K562 (cell line): ENCODE results near the gene ZNF346. TPM values are rescaled to one million over a fixed set of nuclear protein-coding genes. Genes with fewer than 3 reads are reported as not detected.
"Not testable (repeated sequence)": the region's sequence is repeated elsewhere in the genome, so short reads cannot be mapped to it uniquely, and the experiment has no call there.

ENCODE experiments used
- ATAC-seq: fragments of 200-7000 bp; cut with Tn5 transposase; 3 replicates; pipeline ENCODE4 v1.9.1; 2020; ENCODE audit warnings: moderate library complexity
- BruUV-seq: library from RNA; stranded (reverse); fragments of 400-500 nt; replicated peaks from 2 replicates; lab custom pipeline; 2021; lab: Mats Ljungman, UMichigan
- CTCF ChIA-PET: fragments of 300-600 bp; formaldehyde crosslinking; extraction: SDS; loops from one replicate; lab custom pipeline; 2021; ENCODE audit warnings: low intra/inter-chr PET ratio; lab: Yijun Ruan, JAX
- POLR2A ChIA-PET: fragments of 300-600, 350-650 bp; sonication (Branson Sonifier 250); formaldehyde crosslinking; extraction: SDS; loops from one replicate; lab custom pipeline; 2021; ENCODE audit warnings: antibody characterized with exemption, inconsistent platforms; lab: Yijun Ruan, JAX
- DNase-seq, 4 experiments: peaks; one replicate each; pipeline versions ENCODE4 v3.0.0 to v3.0.0-alpha.2; 2011 to 2018; ENCODE audit warnings: low spot score in 3 of 4, mixed read lengths in 3 of 4; ENCODE audit errors: extremely low read depth in 1 of 4
- FAIRE-seq: peaks from 2 replicates; lab custom pipeline; 2011; peaks lifted over from hg19 to GRCh38; lab: Jason Lieb, UNC
- H2AFZ ChIP-seq: 2 replicates; pipeline ENCODE4 v1.6.0; 2011; ENCODE audit warnings: low read depth, low read length, control low read depth, inconsistent platforms
- H3K27ac ChIP-seq: fragments of 200-600 bp; 3 replicates; pipeline ENCODE4 v1.8.0; 2011; ENCODE audit warnings: low read depth, mild to moderate bottlenecking, control low read depth, inconsistent platforms, low read length, moderate library complexity, mixed read lengths; ENCODE audit errors: extremely low read depth
- H3K27me3 ChIP-seq, 2 experiments: fragments of 300-600 bp in 1 of 2; 2 replicates in 1 of 2; 3 replicates in 1 of 2; pipeline versions ENCODE4 v1.6.0 to v1.8.0; 2011; ENCODE audit warnings: inconsistent platforms in 2 of 2, low read length in 2 of 2, mild to moderate bottlenecking in 1 of 2, mixed read lengths in 1 of 2, moderate library complexity in 1 of 2; ENCODE audit not compliant: control insufficient read depth in 2 of 2, insufficient read depth in 2 of 2
- H3K36me3 ChIP-seq: fragments of 300-600 bp; 3 replicates; pipeline ENCODE4 v1.8.0; 2011; ENCODE audit warnings: mild to moderate bottlenecking, low read length, inconsistent platforms; ENCODE audit not compliant: control insufficient read depth, insufficient read depth
- H3K4me1 ChIP-seq, 2 experiments: fragments of 200-600 bp in 1 of 2; replicated peaks in 1 of 2; 2 replicates in 1 of 2; 3 replicates in 1 of 2; pipeline versions ENCODE4 v1.5.1 to v1.8.0; 2011; ENCODE audit warnings: inconsistent platforms in 2 of 2, low read length in 2 of 2, mild to moderate bottlenecking in 1 of 2, mixed read lengths in 1 of 2, moderate library complexity in 1 of 2; ENCODE audit not compliant: control insufficient read depth in 2 of 2, insufficient read depth in 2 of 2
- H3K4me2 ChIP-seq: 2 replicates; pipeline ENCODE4 v1.6.1; 2011; ENCODE audit warnings: low read length, control low read depth, inconsistent platforms, mixed read lengths; ENCODE audit not compliant: insufficient read depth
- H3K4me3 ChIP-seq: fragments of 200-600 bp; sonication (generic), shearing (Covaris generic); 2 replicates; pipeline ENCODE4 v1.5.1; 2016; ENCODE audit warnings: control low read depth, inconsistent platforms
- H3K79me2 ChIP-seq: fragments of 200-600 bp; 3 replicates; pipeline ENCODE4 v1.8.0; 2011; ENCODE audit warnings: low read length, inconsistent platforms; ENCODE audit not compliant: control insufficient read depth, insufficient read depth
- H3K9ac ChIP-seq, 2 experiments: 2 replicates each; pipeline versions ENCODE4 v1.6.0 to v1.6.1; 2011; ENCODE audit warnings: low read depth in 2 of 2, low read length in 2 of 2, control low read depth in 1 of 2, inconsistent platforms in 1 of 2, mild to moderate bottlenecking in 1 of 2, mixed read lengths in 1 of 2; ENCODE audit not compliant: insufficient read depth in 1 of 2
- H3K9me1 ChIP-seq: one replicate; pipeline ENCODE4 v1.6.0; 2011; ENCODE audit warnings: inconsistent platforms, mild to moderate bottlenecking, low read length, moderate library complexity; ENCODE audit not compliant: control insufficient read depth, insufficient read depth
- H3K9me3 ChIP-seq: replicated peaks from 2 replicates; pipeline ENCODE4 v1.5.1; 2011; ENCODE audit warnings: low read depth, low read length, inconsistent platforms; ENCODE audit not compliant: control insufficient read depth, insufficient read depth
- H4K20me1 ChIP-seq: replicated peaks from 2 replicates; pipeline ENCODE4 v1.6.1; 2011; ENCODE audit warnings: low read length, inconsistent platforms, mixed read lengths; ENCODE audit not compliant: control insufficient read depth, insufficient read depth
- KAT7 ChIP-seq: sonication (generic); formaldehyde crosslinking; IDR thresholded peaks from 2 replicates; pipeline ENCODE4 v1.8.0; 2022; ENCODE audit warnings: missing genetic modification reagents, mild to moderate bottlenecking, borderline replicate concordance
- NBN ChIP-seq: fragments of 450-650 bp; IDR thresholded peaks from 2 replicates; pipeline ENCODE4 v1.6.1; 2016; ENCODE audit warnings: low read depth, mild to moderate bottlenecking
- RB1 ChIP-seq: fragments of 450-650 bp; IDR thresholded peaks from 2 replicates; pipeline ENCODE4 v1.6.1; 2017; ENCODE audit warnings: low read depth, mild to moderate bottlenecking
- ZNF75A ChIP-seq: fragments of 450-650 bp; formaldehyde crosslinking; IDR thresholded peaks from 2 replicates; pipeline ENCODE4 v1.4.0; 2020; ENCODE audit warnings: mild to moderate bottlenecking
- WGBS: fragments of 100-300 bp; shearing (Covaris generic); methylation state at CpG from one replicate; pipeline ENCODE4 v1.1.6; 2016; ENCODE audit warnings: low coverage, mixed read lengths; ENCODE audit not compliant: insufficient coverage; ENCODE audit errors: missing lambda C conversion rate; 5-methylcytosine and 5-hydroxymethylcytosine counted together
- in situ Hi-C: fragments of 300-500 bp; cut with MboI; formaldehyde crosslinking; loops from 4 replicates; pipeline ENCODE4 v1.15.0; 2018; ENCODE audit warnings: inconsistent platforms, mixed read lengths
- intact Hi-C: fragments of 100-400 bp; cut with micrococcal nuclease; formaldehyde crosslinking; loops from 2 replicates; pipeline ENCODE4 v1.14.2; 2022
- polyA plus RNA-seq, 8 experiments: library from polyadenylated mRNA; depleted of rRNA in 4 of 8; stranded (reverse) in 5 of 8; unstranded in 3 of 8; fragments of >200 nt; fragmentation: Nextera tagmentation in 2 of 8; fragmentation: Illumina TruSeq in 1 of 8; extraction: Ambion mirVana in 2 of 8; extraction: Trizol in 1 of 8; gene quantifications; 2 replicates each; pipeline versions ENCODE4 v1.2.1 to v1.2.3, GENCODE V29; 2011 to 2014; ENCODE audit warnings: inconsistent platforms in 1 of 8, missing spikeins in 1 of 8
- total RNA-seq, 7 experiments: library from RNA; depleted of rRNA in 6 of 7; stranded (reverse); fragments of >200 nt in 6 of 7; fragmentation: Illumina TruSeq in 2 of 7; extraction: Trizol in 2 of 7; gene quantifications; 2 replicates each; pipeline versions ENCODE4 v1.2.1 to v1.2.3, GENCODE V29; 2011 to 2021; ENCODE audit warnings: low replicate concordance in 1 of 7
- TF ChIP-seq, protein P1 (sequence below): fragments of 250-450 bp; sonication (Bioruptor Pico); IDR thresholded peaks from 2 replicates; pipeline ENCODE4 v1.4.0; 2020; ENCODE audit warnings: mild to moderate bottlenecking
- TF ChIP-seq, protein P2 (sequence below): fragments of 250-450 bp; sonication (Bioruptor Pico); IDR thresholded peaks from 2 replicates; pipeline ENCODE4 v1.8.0; 2021; ENCODE audit warnings: moderate library complexity, mild to moderate bottlenecking, inconsistent platforms
- TF ChIP-seq, protein P3 (sequence below): IDR thresholded peaks from 2 replicates; pipeline ENCODE4 v1.6.1; 2011; ENCODE audit not compliant: insufficient read length; ENCODE audit errors: extremely low read depth

The ZNF346 gene
- total and polyA plus RNA-seq, 9 of the 15 experiments (the other 6 are each of a cell fraction or from before 2014, with no cell fraction given): 5.0 to 25.1 (median 20.1) TPM

DNA sequence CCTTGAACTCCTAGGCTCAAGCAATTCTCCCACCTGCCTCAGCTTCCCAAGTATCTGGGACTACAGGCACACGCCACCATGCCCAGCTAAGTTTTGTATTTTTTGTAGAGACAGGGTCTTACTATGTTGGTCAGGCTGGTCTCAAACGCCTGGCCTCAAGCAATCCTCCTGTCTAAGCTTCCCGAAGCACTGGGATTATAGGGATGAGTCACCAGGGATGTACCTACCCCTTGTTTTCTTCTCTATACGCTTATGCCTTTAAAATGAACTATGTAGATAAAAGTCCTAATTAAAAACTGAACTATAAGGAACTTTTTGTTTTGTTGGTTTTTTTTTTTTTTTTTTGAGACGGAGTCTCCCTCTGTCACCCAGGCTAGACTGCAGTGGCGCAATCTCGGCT lies 41.7 kb upstream of the ZNF346 start (continued):
- TF ChIP-seq, protein P1, sequence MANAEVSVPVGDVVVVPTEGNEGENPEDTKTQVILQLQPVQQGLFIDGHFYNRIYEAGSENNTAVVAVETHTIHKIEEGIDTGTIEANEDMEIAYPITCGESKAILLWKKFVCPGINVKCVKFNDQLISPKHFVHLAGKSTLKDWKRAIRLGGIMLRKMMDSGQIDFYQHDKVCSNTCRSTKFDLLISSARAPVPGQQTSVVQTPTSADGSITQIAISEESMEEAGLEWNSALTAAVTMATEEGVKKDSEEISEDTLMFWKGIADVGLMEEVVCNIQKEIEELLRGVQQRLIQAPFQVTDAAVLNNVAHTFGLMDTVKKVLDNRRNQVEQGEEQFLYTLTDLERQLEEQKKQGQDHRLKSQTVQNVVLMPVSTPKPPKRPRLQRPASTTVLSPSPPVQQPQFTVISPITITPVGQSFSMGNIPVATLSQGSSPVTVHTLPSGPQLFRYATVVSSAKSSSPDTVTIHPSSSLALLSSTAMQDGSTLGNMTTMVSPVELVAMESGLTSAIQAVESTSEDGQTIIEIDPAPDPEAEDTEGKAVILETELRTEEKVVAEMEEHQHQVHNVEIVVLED (CRISPR knock-in tag): no peak
- TF ChIP-seq, protein P2, sequence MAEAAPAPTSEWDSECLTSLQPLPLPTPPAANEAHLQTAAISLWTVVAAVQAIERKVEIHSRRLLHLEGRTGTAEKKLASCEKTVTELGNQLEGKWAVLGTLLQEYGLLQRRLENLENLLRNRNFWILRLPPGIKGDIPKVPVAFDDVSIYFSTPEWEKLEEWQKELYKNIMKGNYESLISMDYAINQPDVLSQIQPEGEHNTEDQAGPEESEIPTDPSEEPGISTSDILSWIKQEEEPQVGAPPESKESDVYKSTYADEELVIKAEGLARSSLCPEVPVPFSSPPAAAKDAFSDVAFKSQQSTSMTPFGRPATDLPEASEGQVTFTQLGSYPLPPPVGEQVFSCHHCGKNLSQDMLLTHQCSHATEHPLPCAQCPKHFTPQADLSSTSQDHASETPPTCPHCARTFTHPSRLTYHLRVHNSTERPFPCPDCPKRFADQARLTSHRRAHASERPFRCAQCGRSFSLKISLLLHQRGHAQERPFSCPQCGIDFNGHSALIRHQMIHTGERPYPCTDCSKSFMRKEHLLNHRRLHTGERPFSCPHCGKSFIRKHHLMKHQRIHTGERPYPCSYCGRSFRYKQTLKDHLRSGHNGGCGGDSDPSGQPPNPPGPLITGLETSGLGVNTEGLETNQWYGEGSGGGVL (CRISPR knock-in tag): no peak
- TF ChIP-seq RB1 (no peak), NBN (no peak), KAT7 (CRISPR knock-in tag) (no peak), ZNF75A (CRISPR knock-in tag) (no peak)
- TF ChIP-seq, protein P3, sequence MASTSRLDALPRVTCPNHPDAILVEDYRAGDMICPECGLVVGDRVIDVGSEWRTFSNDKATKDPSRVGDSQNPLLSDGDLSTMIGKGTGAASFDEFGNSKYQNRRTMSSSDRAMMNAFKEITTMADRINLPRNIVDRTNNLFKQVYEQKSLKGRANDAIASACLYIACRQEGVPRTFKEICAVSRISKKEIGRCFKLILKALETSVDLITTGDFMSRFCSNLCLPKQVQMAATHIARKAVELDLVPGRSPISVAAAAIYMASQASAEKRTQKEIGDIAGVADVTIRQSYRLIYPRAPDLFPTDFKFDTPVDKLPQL: no peak

DNA sequence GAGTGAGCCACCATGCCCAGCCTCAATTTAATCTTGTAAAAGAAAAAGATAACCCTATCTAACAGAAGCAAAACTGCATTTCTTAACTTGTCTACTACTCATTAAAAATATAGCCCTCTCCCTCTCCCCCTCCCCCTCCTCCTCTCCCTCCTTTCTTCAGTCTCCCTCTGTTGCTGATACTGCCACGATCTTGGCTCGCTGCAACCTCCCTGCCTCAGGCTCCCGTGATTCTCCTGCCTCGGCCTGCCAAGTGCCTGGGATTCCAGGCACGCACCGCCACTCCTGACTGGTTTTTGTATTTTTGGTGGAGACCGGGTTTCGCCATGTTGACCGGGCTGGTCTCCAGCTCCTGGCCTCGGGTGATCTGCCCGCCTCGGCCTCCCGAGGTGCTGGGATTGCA lies 39.4 kb upstream of the ZNF346 start:
- H2AFZ ChIP-seq, H3K4me3 ChIP-seq, ATAC-seq, FAIRE-seq, H3K27me3 ChIP-seq, BruUV-seq, POLR2A ChIA-PET, H3K9me3 ChIP-seq, H4K20me1 ChIP-seq, intact Hi-C loops, H3K27ac ChIP-seq, H3K4me1 ChIP-seq, DNase-seq, H3K9me1 ChIP-seq, H3K4me2 ChIP-seq, H3K9ac ChIP-seq, in situ Hi-C loops: not testable (repeated sequence)
- H3K36me3 ChIP-seq: peaks cover 44% of the 10 kb centered on the region
- CTCF ChIA-PET: interaction anchor here (0.6 kb wide), 1 partner anchor 20 kb away, joined by 3 read pairs; no protein-coding TSS in a partner anchor
- WGBS: 80% methylated on average over 13 of the region's 13 CpGs
- H3K79me2 ChIP-seq: peaks cover 59% of the 10 kb centered on the region

DNA sequence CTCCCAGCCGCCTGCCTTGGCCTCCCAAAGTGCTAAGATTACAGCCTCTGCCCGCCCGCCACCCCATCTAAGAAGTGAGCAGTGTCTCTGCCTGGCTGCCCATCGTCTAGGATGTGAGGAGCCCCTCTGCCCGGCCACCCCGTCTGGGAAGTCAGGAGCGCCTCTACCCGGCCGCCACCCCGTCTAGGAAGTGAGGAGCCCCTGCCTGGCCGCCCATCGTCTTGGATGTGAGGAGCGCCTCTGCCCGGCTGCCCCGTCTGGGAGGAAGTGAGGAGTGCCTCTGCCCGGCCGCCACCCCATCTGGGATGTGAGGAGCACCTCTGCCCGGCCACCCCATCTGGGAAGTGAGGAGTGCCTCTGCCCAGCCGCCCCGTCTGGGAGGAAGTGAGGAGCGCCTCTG lies 38.9 kb upstream of the ZNF346 start:
- H3K9me1 ChIP-seq, H3K4me2 ChIP-seq, ATAC-seq, BruUV-seq, in situ Hi-C loops, H3K4me3 ChIP-seq, DNase-seq, H3K27me3 ChIP-seq, H3K9ac ChIP-seq, H3K9me3 ChIP-seq, FAIRE-seq, intact Hi-C loops, H2AFZ ChIP-seq, H3K4me1 ChIP-seq, CTCF ChIA-PET, H3K27ac ChIP-seq, H4K20me1 ChIP-seq, POLR2A ChIA-PET: not testable (repeated sequence)
- Histone ChIP-seq H3K79me2 (peaks cover 60% of the 10 kb centered on the region), H3K36me3 (peaks cover 45% of the 10 kb centered on the region)
- 95% methylated on average over 8 of the region's 21 CpGs for WGBS
